Testis (tissue), 3 donors: Measurements from ENCODE around the gene PACS1. TPM values are rescaled to one million over a fixed set of nuclear protein-coding genes. Genes with fewer than 3 reads are reported as not detected.

Source experiments
- DNase-seq: peaks from one replicate; pipeline ENCODE4 v3.0.0-alpha.2; 2019
- H3K27ac ChIP-seq, 2 donors: fragments of 200-600 bp; sonication (generic); one replicate each; pipeline ENCODE4 v1.5.1; 2019
- H3K27me3 ChIP-seq: fragments of 200-600 bp; sonication (generic); one replicate; pipeline ENCODE4 v1.5.1; 2019
- H3K36me3 ChIP-seq: fragments of 200-600 bp; sonication (generic); one replicate; pipeline ENCODE4 v1.5.1; 2017; ENCODE audit warnings: low read depth; ENCODE audit errors: missing control alignments
- H3K4me1 ChIP-seq: fragments of 200-600 bp; sonication (generic); one replicate; pipeline ENCODE4 v1.5.1; 2019
- H3K4me3 ChIP-seq, 2 donors: fragments of 200-600 bp; sonication (generic); one replicate each; pipeline ENCODE4 v1.5.1; 2017 to 2019
- H3K9me3 ChIP-seq: fragments of 200-600 bp; sonication (generic); one replicate; pipeline ENCODE4 v1.5.1; 2017
- CTCF ChIP-seq, 3 experiments: fragments of 450-650 bp in 2 of 3; fragments of 200-600 bp in 1 of 3; sonication (generic) in 1 of 3; IDR thresholded peaks; one replicate each; pipeline ENCODE4 v1.5.1; 2016 to 2019; ENCODE audit warnings: antibody characterized with exemption in 3 of 3, mild to moderate bottlenecking in 2 of 3, moderate library complexity in 1 of 3
- POLR2A ChIP-seq: fragments of 450-650 bp; IDR thresholded peaks from one replicate; pipeline ENCODE4 v1.6.1; 2017; ENCODE audit warnings: antibody characterized with exemption, mild to moderate bottlenecking, moderate library complexity
- WGBS, 2 donors: methylation state at CpG; one replicate each; pipeline ENCODE4 v1.1.5; 2018; 5-methylcytosine and 5-hydroxymethylcytosine counted together
- intact Hi-C: fragments of 100-400 bp; cut with DNase I; formaldehyde crosslinking; loops from one replicate; pipeline ENCODE4 v1.15.1; 2023; ENCODE audit warnings: low total_unique reads
- polyA plus RNA-seq: library from polyadenylated mRNA; stranded (reverse); fragments of 350-450 nt; fragmentation: Illumina TruSeq; extraction: RNeasy Lipid Tissue Mini Kit (QIAGEN cat#74804); gene quantifications from one replicate; pipeline ENCODE4 v1.2.3, GENCODE V29; 2014; ENCODE audit warnings: low read depth, low replicate concordance; ENCODE audit not compliant: insufficient read depth
- total RNA-seq, 2 donors: library from RNA; depleted of rRNA; stranded (reverse); fragments of >200 nt; gene quantifications; one replicate each; pipeline ENCODE4 v1.2.3, GENCODE V29; 2016

PACS1 gene
- total and polyA plus RNA-seq, 3 donors from 2014 or later = 111 to 131 (median 130) TPM

- WGBS, 2 donors = 27 to 38% methylated on average over 14 of the region's 14 CpGs
- Histone ChIP-seq H3K27me3 (no peaks in the 10 kb centered on the region), H3K27ac (peak overlapping the region in 1 of 2 donors; percentile 31), H3K4me1 (peaks cover 11% of the 10 kb centered on the region), H3K36me3 (no peaks in the 10 kb centered on the region), H3K4me3 (no peak overlapping the region), H3K9me3 (no peaks in the 10 kb centered on the region)
- TF ChIP-seq POLR2A (no peak), CTCF (IDR thresholded peaks at IDR 0.05) (no peak)
- peak; percentile 88 for DNase-seq
- intact Hi-C loops = no loop called here
These were observed 30.4 kb downstream of the PACS1 start for GRCh38 chr11:66100272-66101065.

DNA sequence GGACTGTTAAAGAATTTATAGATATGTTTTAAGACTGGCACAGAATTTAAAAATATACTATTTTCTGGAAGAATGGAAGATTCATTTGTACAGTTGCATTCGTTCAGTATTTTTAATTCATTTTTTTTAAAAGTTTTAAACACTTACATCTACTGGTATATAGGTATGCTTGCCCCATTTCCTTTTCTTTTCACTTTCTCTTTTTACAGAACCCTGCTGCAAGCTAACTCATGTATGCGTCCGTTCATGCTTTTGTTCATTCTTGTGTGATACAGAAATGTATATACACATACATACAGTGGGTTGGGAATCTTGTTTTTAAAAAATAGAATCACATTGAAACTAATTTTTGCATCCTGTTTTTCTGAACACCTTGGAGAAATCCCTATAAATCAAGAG, 31.0 kb downstream of the PACS1 start:
- H3K9me3 ChIP-seq = no peaks in the 10 kb centered on the region
- intact Hi-C loops = no loop called here
- H3K36me3 ChIP-seq = no peaks in the 10 kb centered on the region
- TF ChIP-seq CTCF (IDR thresholded peaks at IDR 0.05) (no peak), POLR2A (no peak)
- H3K27me3 ChIP-seq = no peaks in the 10 kb centered on the region
- H3K4me3 ChIP-seq = no peak overlapping the region
- DNase-seq = no peak
- H3K4me1 ChIP-seq = peaks cover 11% of the 10 kb centered on the region
- peak overlapping the region in 1 of 2 donors; percentile 15 for H3K27ac ChIP-seq
- WGBS, 2 donors = 80 to 85% methylated on average over 3 of the region's 3 CpGs

DNA sequence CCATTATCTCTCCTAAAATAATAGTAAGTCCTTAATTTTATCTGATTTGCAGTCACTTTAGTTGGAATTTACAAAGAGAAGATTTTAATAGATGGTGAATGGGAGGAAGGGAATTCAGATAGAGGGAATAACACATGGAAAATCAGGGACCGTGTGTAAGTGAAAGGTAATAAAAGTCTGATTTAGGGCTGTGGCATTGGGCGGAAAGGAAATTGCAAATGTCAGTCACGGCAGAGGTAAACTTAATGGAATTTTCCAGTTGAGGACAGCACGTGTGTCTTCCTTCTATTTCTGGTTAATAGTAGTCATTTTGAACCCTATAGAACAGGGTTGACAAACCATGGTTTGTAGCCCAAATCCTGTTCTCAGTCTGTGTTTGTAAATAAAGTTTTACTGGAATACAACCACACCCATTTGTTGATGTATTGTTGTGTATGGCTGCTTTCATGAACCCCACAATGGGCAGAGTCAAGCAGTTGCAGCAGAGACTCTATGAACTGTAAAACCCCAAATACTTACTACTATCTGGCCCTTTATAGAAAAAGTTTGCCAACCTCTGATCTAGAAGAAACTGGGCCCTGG, 34.1 kb downstream of the PACS1 start:
- 85 to 90% methylated on average over 4 of the region's 4 CpGs for WGBS, 2 donors
- intact Hi-C loops = no loop called here
- Histone ChIP-seq H3K27me3 (no peaks in the 10 kb centered on the region), H3K36me3 (no peaks in the 10 kb centered on the region), H3K27ac (no peak overlapping the region), H3K9me3 (no peaks in the 10 kb centered on the region), H3K4me3 (no peak overlapping the region), H3K4me1 (peaks cover 14% of the 10 kb centered on the region)
- TF ChIP-seq POLR2A = no peak
- DNase-seq = no peak

GRCh38 chr11:66106786-66107599, 36.9 kb downstream of the PACS1 start:
- TF ChIP-seq POLR2A (no peak), CTCF (IDR thresholded peaks at IDR 0.05) (no peak)
- no peaks in the 10 kb centered on the region for H3K9me3 ChIP-seq
- no peak for DNase-seq
- H3K4me3 ChIP-seq = no peak overlapping the region
- intact Hi-C loops = no loop called here
- no peaks in the 10 kb centered on the region for H3K36me3 ChIP-seq
- no peaks in the 10 kb centered on the region for H3K27me3 ChIP-seq
- WGBS, 2 donors = 85 to 94% methylated on average over 4 of the region's 4 CpGs
- peaks cover 3% of the 10 kb centered on the region for H3K4me1 ChIP-seq
- no peak overlapping the region for H3K27ac ChIP-seq
